Measurements from ENCODE around the gene GLCE. TPM values are rescaled to one million over a fixed set of nuclear protein-coding genes. Genes with fewer than 3 reads are reported as not detected.
"Not testable (repeated sequence)": the region's sequence is repeated elsewhere in the genome, so short reads cannot be mapped to it uniquely, and the experiment has no call there.

Gene GLCE
- total RNA-seq, 1 donor from 2014 or later, result 33.8 TPM

DNA sequence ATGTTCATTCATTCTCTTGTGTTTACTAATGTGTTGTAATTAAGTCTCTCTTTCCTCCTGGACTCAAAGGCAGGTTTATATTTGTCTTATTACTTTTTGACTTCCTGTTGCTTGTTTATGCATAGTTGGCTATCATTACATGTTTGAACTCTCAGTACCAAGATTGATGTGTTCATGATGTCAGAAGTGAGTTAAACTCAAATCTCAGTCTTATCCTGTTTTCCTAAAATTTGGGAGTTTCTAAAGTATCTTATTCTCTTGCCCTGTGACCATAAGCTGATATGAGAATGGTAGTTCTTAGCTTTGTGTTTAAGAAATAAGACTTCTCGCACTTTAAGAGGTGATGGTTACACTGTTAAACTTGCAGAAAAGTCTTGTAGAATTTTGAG is 5.2 kb downstream of the GLCE start:
- H3K9me3 Mint-ChIP-seq, result no peaks in the 10 kb centered on the region
- peaks cover 3% of the 10 kb centered on the region for H3K36me3 Mint-ChIP-seq
- H3K4me1 Mint-ChIP-seq (ENCODE audit: unreplicated experiment), result peaks cover 31% of the 10 kb centered on the region
- no peak for DNase-seq (ENCODE audit: extremely low spot score, unreplicated experiment)
- TF ChIP-seq, protein P1, sequence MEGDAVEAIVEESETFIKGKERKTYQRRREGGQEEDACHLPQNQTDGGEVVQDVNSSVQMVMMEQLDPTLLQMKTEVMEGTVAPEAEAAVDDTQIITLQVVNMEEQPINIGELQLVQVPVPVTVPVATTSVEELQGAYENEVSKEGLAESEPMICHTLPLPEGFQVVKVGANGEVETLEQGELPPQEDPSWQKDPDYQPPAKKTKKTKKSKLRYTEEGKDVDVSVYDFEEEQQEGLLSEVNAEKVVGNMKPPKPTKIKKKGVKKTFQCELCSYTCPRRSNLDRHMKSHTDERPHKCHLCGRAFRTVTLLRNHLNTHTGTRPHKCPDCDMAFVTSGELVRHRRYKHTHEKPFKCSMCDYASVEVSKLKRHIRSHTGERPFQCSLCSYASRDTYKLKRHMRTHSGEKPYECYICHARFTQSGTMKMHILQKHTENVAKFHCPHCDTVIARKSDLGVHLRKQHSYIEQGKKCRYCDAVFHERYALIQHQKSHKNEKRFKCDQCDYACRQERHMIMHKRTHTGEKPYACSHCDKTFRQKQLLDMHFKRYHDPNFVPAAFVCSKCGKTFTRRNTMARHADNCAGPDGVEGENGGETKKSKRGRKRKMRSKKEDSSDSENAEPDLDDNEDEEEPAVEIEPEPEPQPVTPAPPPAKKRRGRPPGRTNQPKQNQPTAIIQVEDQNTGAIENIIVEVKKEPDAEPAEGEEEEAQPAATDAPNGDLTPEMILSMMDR (conservative IDR thresholded peaks at IDR 0.05), result no peak
- no peak overlapping the region for H3K4me3 Mint-ChIP-seq
- no peaks in the 10 kb centered on the region for H3K27me3 Mint-ChIP-seq
- H3K27ac Mint-ChIP-seq, result no peak overlapping the region

DNA sequence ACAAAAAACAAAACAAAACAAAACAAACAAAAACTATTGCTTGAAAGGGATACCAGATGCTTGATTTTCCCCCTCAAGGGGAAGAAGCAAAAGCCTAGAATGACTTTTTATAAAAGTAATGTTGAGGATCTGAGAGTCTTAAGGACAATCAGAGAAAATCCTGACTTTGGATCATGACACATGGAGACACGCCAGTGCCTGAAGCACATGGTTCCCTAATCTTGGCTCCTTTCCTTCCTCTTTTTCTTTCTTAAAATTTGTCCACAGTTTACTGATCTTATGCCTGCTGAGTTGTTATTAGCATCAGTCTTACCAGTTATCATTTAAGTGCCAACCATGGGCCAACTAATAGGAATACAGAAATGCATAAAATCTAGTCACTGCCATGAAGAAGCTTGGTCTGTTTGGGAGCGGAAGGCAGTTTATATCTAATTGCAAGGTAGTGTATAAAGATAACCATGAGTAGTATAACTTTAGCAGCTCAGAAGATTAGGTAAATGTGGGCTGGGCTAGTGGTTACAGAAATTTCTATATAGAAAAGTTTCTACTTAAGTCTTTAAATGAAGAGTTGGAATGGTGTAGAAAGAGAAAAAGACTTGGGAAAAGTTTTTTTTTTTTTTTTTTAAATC is 6.9 kb downstream of the GLCE start:
- TF ChIP-seq, protein P1 (conservative IDR thresholded peaks at IDR 0.05), result no peak
- no peak for DNase-seq (ENCODE audit: extremely low spot score, unreplicated experiment)
- Mint-ChIP-seq H3K4me3 (no peak overlapping the region), H3K36me3 (peaks cover 3% of the 10 kb centered on the region), H3K9me3 (no peaks in the 10 kb centered on the region), H3K4me1 (ENCODE audit: unreplicated experiment) (peaks cover 24% of the 10 kb centered on the region), H3K27me3 (no peaks in the 10 kb centered on the region), H3K27ac (no peak overlapping the region)

DNA sequence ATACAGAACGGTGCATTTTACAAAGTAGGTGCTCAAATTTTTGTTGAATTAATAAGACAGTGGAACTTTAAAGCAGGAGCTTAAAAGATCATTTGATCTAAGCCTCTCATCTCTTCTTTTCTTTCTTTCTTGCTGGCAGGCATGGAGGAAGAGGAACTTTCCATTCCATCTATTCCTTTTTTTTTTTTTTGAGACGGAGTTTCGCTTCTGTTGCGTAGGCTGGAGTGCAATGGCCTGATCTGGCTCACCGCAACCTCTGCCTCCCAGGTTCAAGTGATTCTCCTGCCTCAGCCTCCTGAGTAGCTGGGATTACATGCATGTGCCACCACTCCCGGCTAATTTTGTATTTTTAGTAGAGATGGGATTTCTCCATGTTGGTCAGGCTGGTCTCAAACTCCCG is 7.9 kb downstream of the GLCE start:
- H3K9me3 Mint-ChIP-seq; H3K27ac Mint-ChIP-seq; H3K36me3 Mint-ChIP-seq; H3K27me3 Mint-ChIP-seq; H3K4me3 Mint-ChIP-seq; DNase-seq (ENCODE audit: extremely low spot score, unreplicated experiment): not testable (repeated sequence)
- peaks cover 25% of the 10 kb centered on the region for H3K4me1 Mint-ChIP-seq (ENCODE audit: unreplicated experiment)

DNA sequence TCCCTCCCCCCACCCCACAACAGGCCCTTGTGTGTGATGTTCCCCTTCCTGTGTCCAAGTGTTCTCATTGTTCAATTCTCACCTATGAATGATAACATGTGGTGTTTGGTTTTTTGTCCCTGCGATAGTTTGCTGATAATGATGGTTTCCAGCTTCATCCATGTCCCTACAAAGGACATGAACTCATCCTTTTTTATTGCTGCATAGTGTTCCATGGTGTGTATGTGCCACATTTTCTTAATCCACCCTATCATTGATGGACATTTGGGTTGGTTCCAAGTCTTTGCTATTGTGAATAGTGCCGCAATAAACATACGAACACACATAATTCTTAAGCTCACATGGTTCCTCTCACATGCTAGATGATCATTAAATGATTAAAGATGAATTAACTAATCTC is 9.1 kb downstream of the GLCE start:
- DNase-seq (ENCODE audit: extremely low spot score, unreplicated experiment); H3K27ac Mint-ChIP-seq; H3K9me3 Mint-ChIP-seq; H3K36me3 Mint-ChIP-seq; H3K27me3 Mint-ChIP-seq; H3K4me3 Mint-ChIP-seq: not testable (repeated sequence)
- H3K4me1 Mint-ChIP-seq (ENCODE audit: unreplicated experiment), result peaks cover 23% of the 10 kb centered on the region

DNA sequence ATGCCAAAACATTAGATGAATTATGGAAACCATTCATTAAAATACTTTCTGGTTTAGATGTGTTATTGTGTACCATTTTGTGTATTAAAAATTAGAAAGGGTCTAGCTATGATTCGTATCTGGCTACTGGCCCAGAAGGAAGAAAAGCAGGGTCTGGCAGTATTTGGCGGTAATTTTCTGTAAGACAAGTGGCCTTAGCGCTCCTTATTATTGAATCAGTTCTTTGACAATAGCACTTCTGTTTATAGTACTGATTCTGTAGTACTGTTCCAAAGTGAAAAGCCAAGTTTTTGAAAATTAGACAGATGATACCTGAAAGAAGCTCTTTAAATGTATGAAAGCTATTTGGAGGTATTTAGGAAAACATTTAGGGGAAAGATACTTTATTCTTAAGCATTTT is 10.2 kb downstream of the GLCE start:
- H3K27me3 Mint-ChIP-seq, result no peaks in the 10 kb centered on the region
- no peak overlapping the region for H3K27ac Mint-ChIP-seq
- TF ChIP-seq, protein P1 (conservative IDR thresholded peaks at IDR 0.05), result no peak
- H3K4me1 Mint-ChIP-seq (ENCODE audit: unreplicated experiment), result peaks cover 14% of the 10 kb centered on the region
- no peak overlapping the region for H3K4me3 Mint-ChIP-seq
- DNase-seq (ENCODE audit: extremely low spot score, unreplicated experiment), result no peak
- H3K9me3 Mint-ChIP-seq, result peaks cover 5% of the 10 kb centered on the region
- peaks cover 8% of the 10 kb centered on the region for H3K36me3 Mint-ChIP-seq

DNA sequence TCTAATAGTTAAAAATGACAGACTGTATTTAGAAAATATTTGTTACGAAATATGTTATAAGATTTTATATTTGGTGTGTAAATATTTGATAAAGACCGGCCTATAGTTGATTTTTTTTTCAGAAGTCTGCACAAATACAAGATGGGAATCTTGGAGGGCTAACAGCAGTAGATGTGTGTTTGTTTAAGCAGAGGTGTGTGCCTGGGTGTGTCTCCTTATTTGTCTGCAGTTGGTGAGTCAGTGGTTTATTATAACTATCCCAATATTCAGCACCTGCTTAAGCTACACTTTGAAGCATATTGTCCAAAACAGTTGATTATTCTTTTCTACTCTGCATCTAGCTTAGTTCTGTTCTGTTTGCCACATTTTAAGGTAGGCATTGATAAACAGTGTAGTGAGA is 12.4 kb downstream of the GLCE start:
- Mint-ChIP-seq H3K36me3 (peaks cover 8% of the 10 kb centered on the region), H3K4me3 (no peak overlapping the region), H3K4me1 (ENCODE audit: unreplicated experiment) (peaks cover 9% of the 10 kb centered on the region), H3K27ac (no peak overlapping the region), H3K9me3 (peaks cover 5% of the 10 kb centered on the region), H3K27me3 (no peaks in the 10 kb centered on the region)
- no peak for DNase-seq (ENCODE audit: extremely low spot score, unreplicated experiment)
- TF ChIP-seq, protein P1 (conservative IDR thresholded peaks at IDR 0.05), result no peak

DNA sequence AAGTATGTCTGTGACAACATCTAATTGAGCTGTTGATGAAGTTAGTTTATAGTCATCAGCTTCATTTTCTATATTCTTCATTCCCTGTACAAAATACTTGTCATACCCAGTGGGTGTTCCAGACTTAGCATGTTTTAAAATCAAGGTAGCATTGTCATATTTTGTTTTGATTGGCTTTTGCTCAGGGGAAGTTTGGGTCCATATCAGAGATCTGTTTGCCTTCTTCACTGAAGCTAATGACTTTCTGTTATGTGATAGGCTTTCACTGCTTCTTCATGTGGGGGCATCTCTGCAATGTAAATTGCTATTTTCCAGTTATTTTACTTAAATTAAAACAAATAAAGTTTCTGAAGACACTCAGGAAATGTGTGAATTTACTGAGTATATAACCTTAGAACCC is 15.1 kb downstream of the GLCE start:
- peaks cover 5% of the 10 kb centered on the region for H3K9me3 Mint-ChIP-seq
- peaks cover 9% of the 10 kb centered on the region for H3K4me1 Mint-ChIP-seq (ENCODE audit: unreplicated experiment)
- no peak overlapping the region for H3K27ac Mint-ChIP-seq
- DNase-seq (ENCODE audit: extremely low spot score, unreplicated experiment), result no peak
- H3K36me3 Mint-ChIP-seq, result peaks cover 8% of the 10 kb centered on the region
- H3K4me3 Mint-ChIP-seq, result no peak overlapping the region
- TF ChIP-seq, protein P1 (conservative IDR thresholded peaks at IDR 0.05), result no peak
- H3K27me3 Mint-ChIP-seq, result no peaks in the 10 kb centered on the region

Measured in type B pancreatic cell (in vitro differentiated cells).